ENCODE measurements around the gene WDR86.

Gene WDR86

GRCh38 chr7:151424799-151425198, 15.0 kb upstream of the WDR86 start:
- no peak for TF ChIP-seq EZH2phosphoT487 (IDR thresholded peaks at IDR 0.05; ENCODE audit: borderline replicate concordance, low read length)
- TF ChIP-seq CTCF (IDR thresholded peaks at IDR 0.05; ENCODE audit: low read depth, low read length, poor library complexity, severe bottlenecking), result no peak
- Histone ChIP-seq H3K4me1 (ENCODE audit: control insufficient read depth, low read length) (peaks cover 10% of the 10 kb centered on the region), H3F3A (ENCODE audit: control insufficient read depth, insufficient read depth) (no peaks in the 10 kb centered on the region), H3K4me3 (ENCODE audit: low read length) (no peak overlapping the region), H3K36me3 (ENCODE audit: control insufficient read depth, low read length) (no peaks in the 10 kb centered on the region), H3K27ac (ENCODE audit: low read depth, low read length) (no peak overlapping the region), H3K79me2 (ENCODE audit: control insufficient read depth, low read length) (no peaks in the 10 kb centered on the region), H3K9me2 (replicated peaks; ENCODE audit: control insufficient read depth, low read length) (no peaks in the 10 kb centered on the region), H3K9me3 (ENCODE audit: control insufficient read depth, insufficient read depth, low read length) (peaks cover 13% of the 10 kb centered on the region), H4K20me1 (ENCODE audit: control insufficient read depth, insufficient read depth, low read depth, low read length) (no peaks in the 10 kb centered on the region), H3K4me2 (ENCODE audit: low read length) (no peak overlapping the region), H3K27me3 (ENCODE audit: control insufficient read depth, low read length) (peaks cover 4% of the 10 kb centered on the region; the same call in 1 of the 2 replicates)

GRCh38 chr7:151423936-151424335, 14.1 kb upstream of the WDR86 start:
- Histone ChIP-seq H3K27ac (ENCODE audit: low read depth, low read length) (no peak overlapping the region), H3K4me3 (ENCODE audit: low read length) (no peak overlapping the region), H3K36me3 (ENCODE audit: control insufficient read depth, low read length) (no peaks in the 10 kb centered on the region), H3K9me3 (ENCODE audit: control insufficient read depth, insufficient read depth, low read length) (peaks cover 17% of the 10 kb centered on the region), H3K27me3 (ENCODE audit: control insufficient read depth, low read length) (peaks cover 4% of the 10 kb centered on the region; the same call in 1 of the 2 replicates), H3K4me2 (ENCODE audit: low read length) (no peak overlapping the region), H3F3A (ENCODE audit: control insufficient read depth, insufficient read depth) (no peaks in the 10 kb centered on the region), H3K4me1 (ENCODE audit: control insufficient read depth, low read length) (peaks cover 1% of the 10 kb centered on the region; the same call in 1 of the 2 replicates), H3K9me2 (replicated peaks; ENCODE audit: control insufficient read depth, low read length) (no peaks in the 10 kb centered on the region), H3K79me2 (ENCODE audit: control insufficient read depth, low read length) (no peaks in the 10 kb centered on the region), H4K20me1 (ENCODE audit: control insufficient read depth, insufficient read depth, low read depth, low read length) (no peaks in the 10 kb centered on the region)
- no peak for TF ChIP-seq EZH2phosphoT487 (IDR thresholded peaks at IDR 0.05; ENCODE audit: borderline replicate concordance, low read length)
- TF ChIP-seq CTCF (IDR thresholded peaks at IDR 0.05; ENCODE audit: low read depth, low read length, poor library complexity, severe bottlenecking), result no peak

- Histone ChIP-seq H3K79me2 (ENCODE audit: control insufficient read depth, low read length) (no peaks in the 10 kb centered on the region), H3K27me3 (ENCODE audit: control insufficient read depth, low read length) (peaks cover 4% of the 10 kb centered on the region; the same call in 1 of the 2 replicates), H3K4me2 (ENCODE audit: low read length) (no peak overlapping the region), H3K4me3 (ENCODE audit: low read length) (no peak overlapping the region), H3K27ac (ENCODE audit: low read depth, low read length) (no peak overlapping the region), H3K4me1 (ENCODE audit: control insufficient read depth, low read length) (no peaks in the 10 kb centered on the region), H3K36me3 (ENCODE audit: control insufficient read depth, low read length) (no peaks in the 10 kb centered on the region), H4K20me1 (ENCODE audit: control insufficient read depth, insufficient read depth, low read depth, low read length) (no peaks in the 10 kb centered on the region), H3K9me3 (ENCODE audit: control insufficient read depth, insufficient read depth, low read length) (peaks cover 17% of the 10 kb centered on the region), H3K9me2 (replicated peaks; ENCODE audit: control insufficient read depth, low read length) (no peaks in the 10 kb centered on the region), H3F3A (ENCODE audit: control insufficient read depth, insufficient read depth) (no peaks in the 10 kb centered on the region)
- TF ChIP-seq CTCF (IDR thresholded peaks at IDR 0.05; ENCODE audit: low read depth, low read length, poor library complexity, severe bottlenecking) (no peak), EZH2phosphoT487 (IDR thresholded peaks at IDR 0.05; ENCODE audit: borderline replicate concordance, low read length) (no peak)
Measured at GRCh38 chr7:151423226-151423625, 13.4 kb upstream of the WDR86 start.

All from DOHH2 (cell line).